Endometrial microvascular endothelial cells (primary cell): ENCODE data around the gene PAN3. TPM values are rescaled to one million over a fixed set of nuclear protein-coding genes. Genes with fewer than 3 reads are reported as not detected.

ENCODE experiments used
- in situ Hi-C: cut with HindIII; loops from 2 replicates; pipeline ENCODE4 v1.10.0; 2017; ENCODE audit warnings: low sequenced_read_pairs, low pct_unique_long_range_greater_than_20kb; ENCODE audit errors: inconsistent ontology term
- total RNA-seq: library from RNA; depleted of rRNA; stranded (reverse); fragments of >200 nt; gene quantifications from one replicate; pipeline ENCODE4 v1.2.3, GENCODE V29; 2015; ENCODE audit errors: inconsistent ontology term

The PAN3 gene
- total RNA-seq, 1 donor from 2014 or later: 18.1 TPM

DNA sequence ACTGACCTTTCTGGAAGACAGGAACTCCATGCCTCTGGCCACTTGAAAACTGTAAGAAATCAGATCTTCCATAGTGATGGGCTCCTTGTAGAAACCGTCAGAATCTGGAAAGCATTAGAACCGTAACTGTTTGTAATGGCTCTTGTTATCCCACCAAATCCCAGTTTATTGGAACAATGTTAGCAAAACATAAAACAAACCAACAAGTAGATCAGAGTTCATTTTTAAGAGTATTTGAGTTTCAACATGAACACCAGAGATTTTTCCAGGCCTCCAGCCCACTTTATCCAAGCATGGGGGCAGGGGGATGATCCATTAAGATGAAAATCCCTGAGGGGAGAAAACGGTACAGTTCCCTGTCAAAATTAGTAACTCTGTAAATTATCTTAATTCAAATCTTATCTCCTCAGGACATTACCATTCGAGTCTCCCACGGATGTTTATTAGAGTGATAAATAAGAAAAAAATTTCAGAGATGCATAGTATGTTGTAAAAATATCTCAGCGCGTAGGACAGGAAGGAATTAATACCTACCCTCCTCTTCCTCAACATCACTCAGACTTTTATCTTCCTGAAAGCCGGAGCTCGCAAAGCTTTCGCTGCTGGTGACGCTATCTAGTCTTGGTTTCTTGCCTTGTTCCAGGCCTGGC, 184.0 kb downstream of the PAN3 start:
- in situ Hi-C loops: loop anchor here (5.0 kb wide), 2 partner anchors 85 to 210 kb away; no protein-coding TSS in a partner anchor

GRCh38 chr13:28324181-28324789, 185.9 kb downstream of the PAN3 start:
- in situ Hi-C loops: loop anchor here (5.0 kb wide), 2 partner anchors 83 to 208 kb away; no protein-coding TSS in a partner anchor

DNA sequence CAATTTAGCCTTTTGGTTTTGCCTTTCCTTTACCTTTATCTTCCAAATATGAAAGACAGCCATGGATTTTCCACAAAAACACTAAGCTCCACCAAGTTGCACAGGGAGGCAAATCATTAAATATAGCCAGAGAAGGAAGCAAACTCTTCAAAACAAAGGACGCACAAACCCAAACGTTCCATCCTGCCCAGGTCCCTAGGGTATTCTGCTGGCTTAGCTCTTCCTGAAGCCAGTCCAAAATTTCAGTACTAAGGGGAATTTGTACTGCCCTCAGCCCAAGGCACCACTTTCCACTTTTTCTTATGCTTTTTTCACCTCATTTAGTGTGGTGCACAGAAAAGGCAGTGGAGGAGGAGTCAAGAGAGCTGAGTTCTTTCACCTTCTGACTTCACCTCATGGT, 186.7 kb downstream of the PAN3 start:
- in situ Hi-C loops: no loop called here

- in situ Hi-C loops: no loop called here
Measured at GRCh38 chr13:28326056-28326455, 187.7 kb downstream of the PAN3 start.

DNA sequence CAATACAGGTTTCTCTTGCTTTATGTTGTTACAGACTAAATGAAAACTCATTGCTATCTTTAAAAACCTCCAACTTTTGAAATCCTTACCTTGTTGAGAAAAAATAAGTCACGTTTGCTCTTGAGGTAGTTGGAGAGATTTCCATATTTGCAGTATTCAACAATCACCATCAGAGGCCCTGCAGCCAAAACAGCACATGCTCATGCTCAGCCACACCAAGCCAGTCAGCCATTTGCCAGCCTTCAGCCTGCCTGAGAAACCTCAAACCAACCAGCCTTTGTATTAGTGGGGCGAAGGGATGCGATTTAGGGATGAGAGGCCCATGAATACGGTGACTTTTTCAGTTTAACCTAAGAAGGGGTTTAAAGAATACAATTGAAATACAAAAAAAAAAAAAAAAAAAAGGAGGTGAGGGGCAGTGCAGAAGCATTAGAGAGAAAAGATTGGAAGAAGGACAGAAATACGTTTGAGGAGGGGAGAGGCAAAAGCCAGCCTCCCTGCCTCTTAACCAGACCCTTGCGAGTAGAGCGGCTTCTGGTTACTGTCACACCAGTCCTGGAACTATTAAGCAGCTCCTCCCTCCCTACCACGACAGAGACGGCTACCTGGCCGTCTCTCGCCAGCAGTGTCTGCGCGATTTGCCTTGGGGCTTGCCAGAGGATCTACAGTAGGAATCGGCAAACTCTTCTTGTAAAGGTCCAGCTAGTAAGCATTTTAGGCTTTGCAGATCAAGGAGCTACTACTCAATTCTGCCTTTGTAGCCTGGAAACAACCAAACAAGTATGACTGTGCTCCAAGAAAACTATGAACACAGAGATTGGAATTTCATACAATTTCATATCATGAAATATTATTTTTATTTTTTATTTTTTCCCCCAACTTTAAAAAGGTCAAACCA, 189.3 kb downstream of the PAN3 start:
- in situ Hi-C loops: no loop called here

- in situ Hi-C loops: no loop called here
Measured at GRCh38 chr13:28328271-28328607, 189.9 kb downstream of the PAN3 start.

DNA sequence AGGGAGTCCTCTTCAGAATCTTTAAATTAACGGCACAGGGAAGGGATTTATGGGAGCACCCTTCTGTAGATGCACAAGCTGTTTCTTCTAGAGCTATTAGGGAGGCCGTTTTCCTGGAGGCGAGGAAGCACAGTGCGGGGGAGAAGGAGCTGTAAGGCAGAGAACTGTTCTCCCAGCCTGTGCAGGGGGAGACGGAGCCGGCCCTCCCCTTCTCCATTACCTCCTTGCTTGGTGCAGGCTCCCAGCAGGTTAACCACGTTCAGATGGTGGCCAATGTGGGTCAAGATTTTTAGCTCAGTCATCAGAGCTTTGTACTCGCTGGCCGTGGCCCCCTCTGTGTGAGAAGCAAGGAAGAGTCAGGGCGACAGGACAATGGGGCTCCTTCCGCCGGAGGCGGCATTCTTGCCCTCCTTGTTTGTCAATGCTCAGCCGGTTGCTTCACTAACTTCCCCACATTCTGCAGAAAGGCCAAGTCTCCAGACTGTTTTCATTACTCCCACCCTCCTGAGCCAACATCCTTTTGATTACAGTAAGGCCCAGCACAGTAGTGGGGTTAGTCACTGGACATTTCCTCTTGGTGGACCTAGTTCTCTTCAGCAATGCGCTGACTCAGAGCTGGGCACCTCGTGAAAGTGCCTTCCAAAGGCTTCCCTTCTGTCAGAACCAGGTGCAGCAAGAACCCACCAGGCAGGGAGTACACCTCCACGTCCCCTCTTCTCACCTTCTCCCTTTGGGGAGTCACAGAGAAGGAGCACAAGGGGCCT, 191.2 kb downstream of the PAN3 start:
- in situ Hi-C loops: no loop called here

DNA sequence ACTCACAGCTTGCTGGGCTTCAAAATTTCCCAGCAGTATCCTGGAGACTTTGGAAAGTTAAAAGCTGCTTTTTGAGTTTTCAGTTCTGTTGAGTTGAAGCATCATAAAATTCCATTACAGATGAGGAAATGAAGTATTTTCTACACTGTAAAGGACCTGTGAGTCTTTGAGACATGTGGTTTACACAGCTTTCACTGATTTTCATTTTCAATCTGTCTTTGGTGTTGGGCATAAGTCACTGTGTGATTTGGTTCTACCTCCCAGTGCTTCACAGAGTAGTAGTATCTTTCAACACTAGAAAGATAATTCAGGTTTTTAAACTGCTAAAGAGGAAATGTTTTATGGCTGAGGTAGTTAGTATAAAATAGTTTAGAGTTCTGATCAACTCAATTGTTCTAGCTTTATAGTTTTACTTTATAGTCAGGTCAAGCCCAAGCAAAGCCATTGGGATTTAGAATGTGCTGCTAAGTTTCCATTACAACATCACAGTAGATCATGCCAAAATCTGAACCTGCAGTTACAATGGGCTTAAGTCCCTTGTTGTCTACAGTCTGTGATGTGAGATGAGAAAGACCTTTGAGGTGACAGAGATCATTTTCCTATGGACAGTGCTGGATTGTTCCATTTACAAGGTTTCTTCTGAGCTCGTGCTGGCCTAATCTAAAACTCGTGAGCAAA, 195.0 kb downstream of the PAN3 start:
- in situ Hi-C loops: no loop called here

DNA sequence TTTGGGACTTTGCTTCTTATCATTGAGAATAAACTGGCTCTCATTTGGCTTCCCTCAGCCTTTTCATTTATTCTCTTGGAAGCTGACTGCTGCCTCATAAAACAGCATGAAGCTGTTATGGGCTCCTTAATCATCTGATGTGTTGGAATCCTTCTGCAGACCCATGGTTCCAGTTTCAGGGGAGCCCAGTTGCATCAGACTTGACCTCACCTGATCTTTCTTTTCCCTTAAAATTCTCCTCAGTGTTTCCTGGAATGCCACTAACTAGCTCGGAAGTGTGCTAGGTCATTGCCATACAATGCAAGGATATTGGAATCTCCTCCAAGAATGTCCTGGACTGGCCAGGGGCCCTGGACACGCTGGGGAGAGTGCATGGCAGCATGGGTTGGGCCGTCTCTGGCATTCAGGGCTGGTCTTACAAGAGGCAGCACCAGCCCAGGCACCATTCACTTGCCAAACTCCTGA, 197.9 kb downstream of the PAN3 start:
- in situ Hi-C loops: no loop called here

DNA sequence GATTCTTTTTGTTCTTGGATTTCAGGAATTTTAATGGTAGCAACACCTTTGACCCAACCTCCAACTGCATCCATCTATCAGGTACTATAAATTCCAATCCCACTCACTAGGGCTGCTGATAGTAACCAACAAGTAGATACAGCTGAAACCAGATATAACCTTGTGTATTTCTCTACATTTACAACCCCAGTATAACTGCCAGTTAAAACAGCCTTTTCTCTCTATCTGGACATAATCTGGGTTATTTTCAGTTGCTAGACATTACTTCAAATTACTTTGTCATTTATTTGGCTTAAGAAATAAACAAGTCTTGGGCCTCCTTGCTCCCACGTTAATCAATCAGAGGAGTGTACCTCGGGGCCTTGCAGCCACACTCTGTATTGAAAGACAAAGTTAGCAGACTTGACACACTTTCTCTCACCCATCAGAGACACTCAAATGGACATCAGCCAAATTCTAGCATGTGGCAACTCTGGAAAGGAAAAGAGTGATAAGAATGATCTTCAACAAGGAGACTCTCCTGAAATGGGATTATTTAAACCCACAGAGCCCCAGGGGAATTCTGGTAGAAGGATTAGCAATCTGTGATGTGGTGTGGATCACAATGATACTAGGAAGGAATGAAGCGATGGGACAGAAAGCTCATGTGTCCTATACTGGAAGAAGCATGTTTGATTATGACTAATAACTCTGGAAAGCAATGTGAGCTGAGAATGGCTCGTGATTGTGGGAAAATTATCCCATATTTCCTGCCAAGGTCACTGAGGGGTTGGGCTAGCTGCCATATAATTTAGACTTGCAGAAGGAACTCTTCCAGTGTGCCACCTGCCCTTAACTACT, 199.0 kb downstream of the PAN3 start:
- in situ Hi-C loops: no loop called here

DNA sequence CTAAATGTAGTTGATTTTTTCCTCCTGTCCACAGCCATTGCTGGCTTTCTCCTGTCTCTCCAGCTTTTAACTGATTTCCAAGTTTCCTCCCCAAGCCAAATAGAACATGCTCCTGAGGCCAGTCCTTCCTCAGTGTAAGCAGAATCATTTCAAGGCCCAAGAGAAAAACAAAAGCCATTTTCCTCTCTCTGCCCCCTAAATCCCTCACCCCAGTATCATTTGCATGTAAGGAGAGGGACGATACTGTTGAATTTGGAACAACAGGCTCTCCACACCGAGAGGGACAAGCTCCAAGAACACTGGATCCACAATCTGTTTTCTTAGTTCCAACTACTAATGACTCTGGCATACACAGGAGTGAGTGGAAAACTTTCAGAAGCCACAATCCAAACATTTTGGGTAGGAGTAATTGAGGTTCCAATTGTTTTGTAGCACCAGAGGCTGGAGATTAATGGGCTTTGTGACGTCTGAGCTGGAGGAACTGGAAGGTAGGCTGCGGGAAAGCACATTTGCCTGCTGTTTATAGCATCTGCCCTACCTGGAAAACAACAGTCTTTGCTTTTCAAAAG, 199.7 kb downstream of the PAN3 start:
- in situ Hi-C loops: no loop called here

- in situ Hi-C loops: no loop called here
Measured at GRCh38 chr13:28338742-28339141, 200.4 kb downstream of the PAN3 start.

DNA sequence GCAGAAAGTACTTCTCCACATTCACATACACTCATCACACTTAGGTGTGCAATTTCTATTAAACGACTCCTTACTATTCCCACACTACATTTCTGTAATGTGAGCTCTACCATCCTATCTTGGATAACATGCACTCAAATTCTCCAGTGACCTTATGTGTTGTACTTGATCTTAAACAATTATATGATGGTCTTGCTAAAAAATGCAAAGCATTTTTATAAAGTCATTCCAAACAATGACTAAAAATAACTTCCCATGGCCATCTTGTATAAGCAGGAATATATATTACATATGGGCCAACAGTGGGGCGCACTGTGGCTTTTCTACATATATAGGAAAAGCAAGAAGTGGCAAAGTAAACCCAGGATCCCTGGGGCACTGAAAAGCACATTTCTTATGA, 201.1 kb downstream of the PAN3 start:
- in situ Hi-C loops: no loop called here

- in situ Hi-C loops: no loop called here
Measured at GRCh38 chr13:28340272-28340793, 202.0 kb downstream of the PAN3 start.

DNA sequence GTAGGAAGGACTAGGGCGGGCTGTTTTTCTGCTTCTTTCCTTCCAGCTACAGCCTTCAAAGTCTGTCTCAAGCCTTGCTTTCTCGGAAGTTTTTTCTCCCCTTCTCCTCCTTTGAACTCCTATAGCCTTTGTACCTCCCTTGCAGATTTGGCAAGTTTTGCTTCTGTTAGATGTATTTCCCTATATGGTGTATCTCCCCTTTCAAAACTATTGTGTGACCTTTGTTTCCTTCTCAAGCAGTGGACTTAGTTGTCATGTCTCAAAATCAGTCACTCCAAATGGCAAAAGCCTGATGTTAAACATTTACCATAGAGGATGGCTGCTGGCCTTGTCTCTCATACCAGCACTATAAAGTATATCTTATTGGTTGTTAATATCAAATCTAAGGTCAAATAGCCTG, 203.9 kb downstream of the PAN3 start:
- in situ Hi-C loops: no loop called here

GRCh38 chr13:28344163-28344562, 205.8 kb downstream of the PAN3 start:
- in situ Hi-C loops: no loop called here
